HG03280 (cell line): Measurements from ENCODE around the gene MACROD2.
"Not testable (repeated sequence)": the region's sequence is repeated elsewhere in the genome, so short reads cannot be mapped to it uniquely, and the experiment has no call there.

Source experiments
- ATAC-seq: cut with Tn5 transposase; IDR thresholded peaks from one replicate; pipeline ENCODE4 v1.9.1; 2021; ENCODE audit warnings: mild to moderate bottlenecking, moderate library complexity; ENCODE audit not compliant: unreplicated experiment

MACROD2 gene

DNA sequence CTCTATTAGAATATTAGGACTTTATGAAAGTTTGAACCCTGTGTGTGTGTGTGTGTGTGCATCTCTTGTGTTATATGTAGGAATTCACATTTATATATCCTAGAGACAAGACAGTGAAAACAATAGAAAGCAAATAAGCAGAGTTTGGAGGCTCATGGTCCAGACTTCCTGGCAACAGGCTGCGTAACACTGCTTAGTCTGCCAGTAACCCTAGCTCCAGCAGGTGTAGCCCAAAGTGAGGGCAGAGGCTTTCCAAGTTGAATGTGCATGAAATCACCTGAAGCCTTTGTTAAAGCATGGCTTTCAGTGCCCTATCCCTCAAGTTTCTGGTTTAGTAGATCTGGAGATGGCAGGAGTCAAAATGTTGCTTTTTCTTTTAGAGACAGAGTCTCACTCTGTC is 2008.0 kb downstream of the MACROD2 start:
- no peak for ATAC-seq

- ATAC-seq = no peak
Measured at GRCh38 chr20:16004108-16004854, 2009.0 kb downstream of the MACROD2 start.

- ATAC-seq = no peak
Measured at GRCh38 chr20:16005021-16005914, 2010.0 kb downstream of the MACROD2 start.

DNA sequence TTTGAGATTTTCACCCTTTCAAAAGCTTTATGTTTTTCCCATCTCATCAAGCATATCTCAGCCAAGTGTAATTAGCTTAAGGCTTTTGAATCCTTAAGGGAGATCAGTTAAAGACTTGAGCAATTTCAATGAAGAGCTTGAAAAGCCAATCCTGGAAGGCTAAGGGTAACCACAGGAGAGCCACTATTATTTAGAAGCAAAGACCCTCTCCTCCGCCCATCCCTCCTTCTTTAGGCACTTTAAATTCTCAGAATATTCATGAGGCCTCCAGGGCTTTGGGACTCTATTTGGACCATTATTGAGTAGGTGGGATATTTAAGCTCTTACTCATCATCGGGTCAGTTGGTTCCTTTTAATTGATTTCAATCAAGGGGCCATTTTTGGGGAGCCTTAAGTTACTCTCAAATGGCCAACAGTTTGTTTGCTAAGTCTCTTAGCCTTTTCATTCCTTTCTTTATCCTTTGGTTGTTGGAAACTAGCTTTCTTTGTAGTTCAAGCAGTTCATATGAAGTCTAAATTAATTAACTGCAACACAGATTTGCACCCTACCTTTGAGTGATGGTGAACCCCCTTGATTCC is 2010.7 kb downstream of the MACROD2 start:
- no peak for ATAC-seq

GRCh38 chr20:16007164-16007563 is 2011.8 kb downstream of the MACROD2 start:
- ATAC-seq = peak; percentile 99

GRCh38 chr20:16007962-16008361 is 2012.6 kb downstream of the MACROD2 start:
- ATAC-seq = no peak

GRCh38 chr20:16011056-16011455 is 2015.7 kb downstream of the MACROD2 start:
- ATAC-seq = no peak

GRCh38 chr20:16011519-16011918 is 2016.2 kb downstream of the MACROD2 start:
- no peak for ATAC-seq

DNA sequence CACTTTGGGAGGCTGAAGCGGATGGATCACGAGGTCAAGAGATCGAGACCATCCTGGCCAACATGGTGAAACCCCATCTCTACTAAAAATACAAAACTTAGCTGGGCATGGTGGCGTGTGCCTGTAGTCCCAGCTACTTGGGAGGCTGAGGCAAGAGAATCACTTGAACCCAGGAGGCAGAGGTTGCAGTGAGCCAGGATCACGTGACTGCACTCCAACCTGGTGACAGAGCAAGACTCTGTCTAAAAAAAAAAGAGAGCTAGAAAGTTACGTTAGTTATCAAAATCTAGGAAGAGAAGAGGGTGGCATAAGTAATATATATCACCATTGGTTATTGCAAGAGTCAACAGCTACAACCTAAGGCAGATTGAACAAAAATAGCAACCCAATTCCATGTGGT is 2017.6 kb downstream of the MACROD2 start:
- not testable (repeated sequence) for ATAC-seq

GRCh38 chr20:16013631-16014030 is 2018.3 kb downstream of the MACROD2 start:
- ATAC-seq = no peak

DNA sequence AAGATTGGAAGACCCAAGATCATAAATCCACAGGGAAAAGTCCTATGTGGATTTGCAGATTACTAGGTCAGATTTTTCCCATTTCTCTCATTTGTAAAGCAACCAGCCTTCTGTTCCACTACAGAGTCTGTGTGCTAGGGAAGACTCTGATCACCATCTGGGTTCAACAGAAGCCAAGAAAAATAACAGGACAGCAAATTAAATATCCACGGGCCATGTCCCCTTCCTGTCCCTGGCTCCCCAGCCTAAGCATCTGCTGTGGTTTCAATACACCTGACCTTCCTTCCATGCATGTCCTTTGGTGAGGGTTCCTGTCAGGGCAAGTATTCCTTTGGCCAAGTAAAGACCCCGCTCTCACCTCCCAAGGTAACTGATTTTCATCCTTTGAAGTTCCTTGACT is 2019.1 kb downstream of the MACROD2 start:
- ATAC-seq = no peak

GRCh38 chr20:16017656-16018055 is 2022.3 kb downstream of the MACROD2 start:
- no peak for ATAC-seq

DNA sequence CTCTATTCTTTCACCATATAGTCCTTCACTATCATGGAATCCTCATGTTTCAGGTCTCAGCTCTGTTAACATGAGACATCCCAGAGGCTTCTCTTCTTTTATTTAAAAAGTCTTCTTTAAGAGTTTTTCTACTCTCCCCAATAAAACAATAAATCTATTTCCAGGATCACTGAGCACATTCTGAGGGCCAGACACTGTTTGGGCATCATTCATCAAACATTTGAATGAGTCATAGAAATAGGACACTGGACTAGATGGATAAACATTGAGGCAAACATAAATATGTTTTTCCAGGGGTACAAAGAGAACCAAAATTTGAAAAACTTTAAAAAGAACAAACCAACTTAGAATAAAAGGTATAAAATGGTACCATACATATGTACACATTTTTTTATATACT is 2023.6 kb downstream of the MACROD2 start:
- ATAC-seq = no peak

DNA sequence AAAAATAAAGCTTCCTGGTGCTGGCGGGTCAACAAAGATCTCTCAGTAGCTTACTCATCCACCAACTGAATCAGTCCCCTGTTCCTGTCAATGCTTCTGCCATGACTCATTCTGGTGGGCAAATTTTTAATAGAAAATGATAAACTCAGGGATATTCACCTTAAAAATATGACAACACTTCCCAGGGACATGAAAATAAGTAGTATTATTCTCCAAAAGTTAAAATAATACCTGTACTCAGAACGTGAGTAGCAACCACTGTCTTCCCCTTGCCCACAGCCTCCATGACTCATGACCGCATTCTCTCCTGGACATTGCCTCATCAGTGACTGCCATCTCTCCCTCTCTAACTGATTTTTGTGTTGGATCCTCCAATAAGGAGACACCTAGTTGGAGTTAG is 2025.7 kb downstream of the MACROD2 start:
- ATAC-seq = no peak

DNA sequence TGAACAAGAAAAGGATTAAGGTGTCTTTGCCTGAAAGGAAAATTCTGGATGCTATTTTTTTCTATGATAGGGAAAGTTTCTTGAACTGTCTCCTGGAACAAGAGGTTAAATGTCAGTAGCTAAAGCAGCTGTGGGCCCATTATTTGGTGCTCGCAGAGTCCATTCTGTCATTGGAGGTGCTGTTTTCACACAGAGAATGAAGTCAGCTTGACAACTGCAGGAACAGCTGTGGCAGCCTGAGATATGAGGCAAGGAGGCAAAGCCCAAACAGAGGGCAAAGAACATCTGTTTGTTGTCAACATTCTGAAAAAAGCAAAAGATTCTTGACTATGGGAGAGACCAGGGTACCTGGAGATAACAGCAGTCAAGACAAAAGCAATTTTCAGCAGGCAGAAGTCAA is 2029.8 kb downstream of the MACROD2 start:
- ATAC-seq = no peak

- no peak for ATAC-seq
Measured at GRCh38 chr20:16027686-16028085, 2032.4 kb downstream of the MACROD2 start.

DNA sequence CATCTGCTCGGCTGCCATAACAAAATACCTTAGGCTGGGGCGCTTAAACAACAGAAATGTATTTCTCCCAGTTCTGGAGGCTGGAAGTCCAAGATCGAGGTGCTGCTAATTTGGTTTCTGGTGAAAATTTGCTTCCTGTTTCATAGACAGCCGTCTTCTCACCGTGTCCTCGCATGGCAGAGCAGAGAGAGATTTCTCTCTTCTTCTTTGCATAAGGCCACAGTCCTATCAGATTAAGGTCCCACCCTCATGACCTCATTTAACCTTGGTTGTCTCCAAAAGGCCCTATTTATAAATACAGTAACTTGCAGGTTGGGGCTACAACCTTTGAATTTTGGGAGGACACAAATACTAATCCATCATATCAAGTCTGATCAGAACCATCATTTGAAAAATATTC is 2033.6 kb downstream of the MACROD2 start:
- ATAC-seq = no peak

- ATAC-seq = no peak
Measured at GRCh38 chr20:16030253-16030652, 2034.9 kb downstream of the MACROD2 start.

DNA sequence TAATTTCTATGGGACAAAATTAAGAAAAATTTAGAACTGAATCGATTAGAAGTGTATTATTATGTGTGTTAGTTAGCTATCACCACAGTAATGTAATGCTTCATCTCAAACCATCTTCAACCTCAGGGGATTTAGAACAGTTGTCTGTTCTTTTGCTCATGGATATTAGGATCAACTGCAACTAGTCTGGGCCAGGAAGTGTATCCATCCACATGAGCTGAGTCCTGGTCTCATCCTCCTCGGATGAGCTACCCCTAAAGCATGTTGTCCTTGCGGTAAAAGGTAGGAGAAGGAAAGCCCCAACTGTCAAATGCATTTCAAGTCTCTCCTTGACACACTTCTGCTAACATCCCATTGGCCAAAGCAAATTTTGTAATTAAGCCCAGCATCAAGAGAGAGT is 2040.3 kb downstream of the MACROD2 start:
- ATAC-seq = no peak

GRCh38 chr20:16036331-16036730 is 2041.0 kb downstream of the MACROD2 start:
- ATAC-seq = no peak

DNA sequence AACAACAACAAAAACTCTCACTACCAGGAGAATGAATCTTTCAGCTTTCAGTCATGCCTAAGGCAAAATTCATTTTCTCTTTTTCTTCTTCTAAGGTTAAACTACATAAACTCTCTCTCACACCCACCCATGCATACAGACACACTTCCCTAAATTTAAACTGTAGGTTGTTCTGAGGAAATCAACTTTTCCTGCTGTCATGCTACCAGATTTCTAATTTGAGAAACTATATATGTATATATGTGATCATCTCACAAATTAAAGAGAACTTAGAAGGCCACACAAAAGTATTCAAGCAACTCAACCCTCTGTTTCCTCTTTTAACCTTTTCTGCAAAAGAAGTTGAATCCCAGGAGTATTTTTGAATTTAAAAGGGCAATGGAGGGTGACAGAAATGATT is 2045.4 kb downstream of the MACROD2 start:
- no peak for ATAC-seq

DNA sequence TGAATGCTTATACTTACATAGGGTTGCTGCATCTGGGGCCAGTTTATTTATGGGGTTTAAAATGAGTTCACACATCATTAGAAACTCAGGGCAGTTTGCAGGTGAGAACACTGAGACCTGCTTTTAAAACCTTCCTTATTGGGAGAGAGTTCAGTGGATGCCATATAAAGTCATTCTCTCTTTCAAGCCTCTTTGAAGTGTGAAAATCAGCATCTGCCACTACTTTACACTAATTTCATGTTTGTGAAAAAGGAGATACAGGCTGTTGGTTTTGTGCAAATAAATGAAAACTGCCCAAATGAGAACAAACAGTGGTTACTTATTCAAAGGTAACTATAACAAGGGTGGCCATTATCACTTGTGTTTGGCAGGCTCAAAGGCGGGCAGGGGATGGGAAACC is 2047.4 kb downstream of the MACROD2 start:
- ATAC-seq = no peak
